ENCODE data around the gene APPL2. TPM values are rescaled to one million over a fixed set of nuclear protein-coding genes. Genes with fewer than 3 reads are reported as not detected.
"Not testable (repeated sequence)": the region's sequence is repeated elsewhere in the genome, so short reads cannot be mapped to it uniquely, and the experiment has no call there.

Gene APPL2
- total RNA-seq, 6 donors from 2014 or later: 23.8 to 72.3 (median 28.6) TPM

DNA sequence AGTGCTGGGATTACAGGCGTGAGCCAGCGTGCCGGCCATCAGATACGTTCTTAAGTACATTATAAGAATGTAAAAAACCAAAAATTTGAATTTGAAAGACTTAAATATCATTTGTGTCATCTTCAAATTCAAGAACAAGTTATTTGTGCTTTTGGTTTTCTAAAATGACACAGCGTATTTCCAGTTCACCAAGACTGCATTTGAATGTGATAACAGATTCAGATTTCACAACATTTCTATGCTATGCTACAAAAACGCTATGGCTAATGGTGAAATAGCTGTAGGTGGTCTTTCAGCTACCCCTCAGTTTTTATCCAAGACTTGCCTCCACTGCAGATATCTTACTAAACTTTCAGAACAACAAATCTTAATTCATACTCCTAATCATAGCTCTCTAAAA is 46.7 kb downstream of the APPL2 start:
- H3K36me3 ChIP-seq: peaks cover 15 to 98% (median 78%) of the 10 kb centered on the region in 4 donors
- TF ChIP-seq, protein P1, sequence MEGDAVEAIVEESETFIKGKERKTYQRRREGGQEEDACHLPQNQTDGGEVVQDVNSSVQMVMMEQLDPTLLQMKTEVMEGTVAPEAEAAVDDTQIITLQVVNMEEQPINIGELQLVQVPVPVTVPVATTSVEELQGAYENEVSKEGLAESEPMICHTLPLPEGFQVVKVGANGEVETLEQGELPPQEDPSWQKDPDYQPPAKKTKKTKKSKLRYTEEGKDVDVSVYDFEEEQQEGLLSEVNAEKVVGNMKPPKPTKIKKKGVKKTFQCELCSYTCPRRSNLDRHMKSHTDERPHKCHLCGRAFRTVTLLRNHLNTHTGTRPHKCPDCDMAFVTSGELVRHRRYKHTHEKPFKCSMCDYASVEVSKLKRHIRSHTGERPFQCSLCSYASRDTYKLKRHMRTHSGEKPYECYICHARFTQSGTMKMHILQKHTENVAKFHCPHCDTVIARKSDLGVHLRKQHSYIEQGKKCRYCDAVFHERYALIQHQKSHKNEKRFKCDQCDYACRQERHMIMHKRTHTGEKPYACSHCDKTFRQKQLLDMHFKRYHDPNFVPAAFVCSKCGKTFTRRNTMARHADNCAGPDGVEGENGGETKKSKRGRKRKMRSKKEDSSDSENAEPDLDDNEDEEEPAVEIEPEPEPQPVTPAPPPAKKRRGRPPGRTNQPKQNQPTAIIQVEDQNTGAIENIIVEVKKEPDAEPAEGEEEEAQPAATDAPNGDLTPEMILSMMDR (IDR thresholded peaks at IDR 0.05): no peak
- TF ChIP-seq POLR2AphosphoS5 (IDR thresholded peaks at IDR 0.05): no peak
- TF ChIP-seq POLR2A (IDR thresholded peaks at IDR 0.05): no peak
- TF ChIP-seq EP300 (IDR thresholded peaks at IDR 0.05): no peak
- DNase-seq (no peak), ATAC-seq (ENCODE audit: low FRiP score in 2 of 2) (no peak)
- no peaks in the 10 kb centered on the region for H3K27me3 ChIP-seq
- H3K4me3 ChIP-seq: no peak overlapping the region
- H3K4me1 ChIP-seq: no peaks in the 10 kb centered on the region
- H3K9me3 ChIP-seq: no peaks in the 10 kb centered on the region
- H3K27ac ChIP-seq: no peak overlapping the region
- WGBS, 2 donors: 77% methylated on average over 6 of the region's 6 CpGs

DNA sequence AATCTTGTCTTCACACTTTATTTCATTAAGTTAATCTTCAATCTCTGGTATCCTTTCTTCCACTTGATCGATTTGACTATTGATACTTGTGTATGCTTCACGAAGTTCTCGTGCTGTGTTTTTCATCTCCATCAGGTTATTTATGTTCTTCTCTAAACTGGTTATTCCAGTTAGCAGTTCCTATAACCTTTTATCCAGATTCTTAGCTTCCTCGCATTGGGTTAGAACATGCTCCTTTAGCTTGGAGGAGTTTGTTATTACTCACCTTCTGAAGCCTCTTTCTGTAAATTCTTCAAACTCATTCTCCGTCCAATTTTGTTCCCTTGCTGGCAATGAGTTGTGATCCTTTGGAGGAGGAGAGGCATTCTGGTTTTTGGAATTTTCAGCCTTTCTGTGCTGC is 52.0 kb downstream of the APPL2 start:
- WGBS, 2 donors: 80 to 93% methylated on average over 5 of the region's 5 CpGs
- H3K27me3 ChIP-seq; H3K27ac ChIP-seq; ATAC-seq (ENCODE audit: low FRiP score in 2 of 2); H3K9me3 ChIP-seq; H3K4me3 ChIP-seq; DNase-seq; H3K4me1 ChIP-seq: not testable (repeated sequence)
- H3K36me3 ChIP-seq: peaks cover 7 to 51% (median 40%) of the 10 kb centered on the region in 4 donors

DNA sequence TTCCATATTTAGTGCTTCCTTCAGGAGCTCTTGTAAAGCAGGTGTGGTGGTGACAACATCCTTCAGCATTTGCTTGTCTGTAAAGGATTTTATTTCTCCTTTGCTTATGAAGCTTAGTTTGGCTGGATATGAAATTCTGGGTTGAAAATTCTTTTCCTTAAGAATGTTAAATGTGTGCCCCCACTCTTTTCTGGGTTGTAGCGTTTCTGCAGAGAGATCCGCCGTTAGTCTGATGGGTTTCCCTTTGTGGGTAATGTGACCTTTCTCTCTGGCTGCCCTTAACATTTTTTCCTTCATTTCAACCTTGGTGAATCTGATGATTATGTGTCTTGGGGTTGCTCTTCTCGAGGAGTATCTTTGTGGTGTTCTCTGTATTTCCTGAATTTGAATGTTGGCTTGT is 52.6 kb downstream of the APPL2 start:
- H3K36me3 ChIP-seq: peaks cover 4 to 50% (median 35%) of the 10 kb centered on the region in 4 donors
- not testable (repeated sequence) for H3K4me1 ChIP-seq; DNase-seq; H3K4me3 ChIP-seq; H3K27me3 ChIP-seq; H3K9me3 ChIP-seq; ATAC-seq (ENCODE audit: low FRiP score in 2 of 2); H3K27ac ChIP-seq
- whole genome bisulfite sequencing, 2 donors: 93 to 98% methylated on average over 4 of the region's 4 CpGs

DNA sequence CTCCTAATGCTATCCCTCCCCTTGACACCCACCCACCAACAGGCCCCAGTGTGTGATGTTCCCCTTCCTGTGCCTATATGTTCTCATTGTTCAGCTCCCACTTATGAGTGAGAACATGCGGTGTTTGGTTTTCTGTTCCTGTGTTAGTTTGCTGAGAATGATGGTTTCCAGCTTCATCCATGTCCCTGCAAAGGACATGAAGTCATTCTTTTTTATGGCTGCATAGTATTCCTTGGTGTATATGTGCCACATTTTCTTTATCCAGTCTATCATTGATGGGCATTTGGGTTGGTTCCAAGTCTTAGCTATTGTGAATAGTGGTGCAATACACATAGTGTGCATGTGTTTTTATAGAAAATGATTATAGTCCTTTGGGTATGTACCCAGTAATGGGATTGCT is 56.9 kb downstream of the APPL2 start:
- peaks cover 5 to 38% (median 23%) of the 10 kb centered on the region in 4 donors for H3K36me3 ChIP-seq
- WGBS, 2 donors: 100% methylated on average over 1 of the region's 1 CpG

DNA sequence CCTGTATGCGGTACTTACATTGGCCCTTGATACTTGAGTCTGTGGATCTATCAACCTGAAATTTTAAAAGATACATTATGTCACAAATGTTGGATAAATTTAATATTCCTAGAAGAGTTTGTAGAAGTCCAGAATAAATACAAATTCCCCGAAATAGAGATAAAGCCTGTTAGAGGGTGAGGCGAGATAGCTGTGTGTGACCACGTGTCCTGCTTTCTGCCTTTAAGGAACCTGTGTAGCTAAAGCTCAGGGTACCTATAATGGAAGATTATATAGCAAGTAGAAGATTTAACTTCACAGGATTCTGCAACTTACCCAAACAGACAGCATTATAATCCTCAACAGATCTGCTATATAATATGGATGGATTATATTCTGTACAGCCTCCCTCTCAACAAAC is 58.8 kb downstream of the APPL2 start:
- no peak for ATAC-seq (ENCODE audit: low FRiP score in 2 of 2)

More for the DNA sequence above, 56.9 kb downstream of the APPL2 start:
- H3K27me3 ChIP-seq; H3K27ac ChIP-seq; H3K4me1 ChIP-seq; DNase-seq; ATAC-seq (ENCODE audit: low FRiP score in 2 of 2); H3K9me3 ChIP-seq; H3K4me3 ChIP-seq: not testable (repeated sequence)

DNA sequence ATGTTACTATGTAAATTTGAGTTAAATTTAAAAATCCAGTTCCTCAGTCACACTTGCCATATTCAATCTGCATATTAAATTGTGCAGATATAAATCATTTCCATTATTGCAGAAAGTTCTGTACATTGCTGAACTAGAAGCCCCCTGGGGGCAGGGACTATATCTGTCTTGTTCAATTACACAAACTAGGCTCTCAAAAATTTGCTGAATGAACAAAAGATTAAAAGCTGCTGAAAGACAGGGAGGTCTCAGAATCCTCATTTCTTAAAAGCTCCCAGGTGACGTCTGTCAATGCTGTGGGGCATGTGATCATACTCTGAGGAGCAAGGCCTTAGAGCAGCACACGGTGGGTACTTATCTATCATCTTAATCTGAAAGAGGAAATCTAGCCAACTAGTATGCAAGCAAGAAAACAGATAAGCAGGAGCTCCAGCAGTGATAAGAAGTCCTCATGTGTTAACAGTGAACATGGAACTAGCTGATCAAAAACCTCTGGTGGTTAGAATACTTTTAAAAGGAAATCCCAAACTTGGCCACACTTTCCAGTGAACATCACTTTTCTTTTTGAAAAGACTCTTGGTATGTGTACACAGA is 60.5 kb downstream of the APPL2 start:
- Histone ChIP-seq H3K36me3 (peaks cover 5 to 59% (median 23%) of the 10 kb centered on the region in 4 donors), H3K4me1 (no peaks in the 10 kb centered on the region), H3K27me3 (no peaks in the 10 kb centered on the region), H3K9me3 (no peaks in the 10 kb centered on the region), H3K4me3 (no peak overlapping the region), H3K27ac (no peak overlapping the region)
- ATAC-seq (ENCODE audit: low FRiP score in 2 of 2): no peak
- TF ChIP-seq, protein P1 (IDR thresholded peaks at IDR 0.05): no peak
- no peak for TF ChIP-seq POLR2A (IDR thresholded peaks at IDR 0.05)
- no peak for TF ChIP-seq EP300 (IDR thresholded peaks at IDR 0.05)
- TF ChIP-seq POLR2AphosphoS5 (IDR thresholded peaks at IDR 0.05): no peak
- DNase-seq: no peak
- 60 to 64% methylated on average over 2 of the region's 2 CpGs for WGBS, 2 donors

More for the DNA sequence above, 58.8 kb downstream of the APPL2 start:
- no peaks in the 10 kb centered on the region for H3K9me3 ChIP-seq
- TF ChIP-seq EP300 (IDR thresholded peaks at IDR 0.05): no peak
- DNase-seq: no peak
- H3K4me3 ChIP-seq: no peak overlapping the region
- H3K36me3 ChIP-seq: peaks cover 5 to 48% (median 23%) of the 10 kb centered on the region in 4 donors
- H3K27ac ChIP-seq: no peak overlapping the region
- H3K4me1 ChIP-seq: no peaks in the 10 kb centered on the region
- 92 to 95% methylated on average over 4 of the region's 4 CpGs for WGBS, 2 donors
- H3K27me3 ChIP-seq: no peaks in the 10 kb centered on the region

DNA sequence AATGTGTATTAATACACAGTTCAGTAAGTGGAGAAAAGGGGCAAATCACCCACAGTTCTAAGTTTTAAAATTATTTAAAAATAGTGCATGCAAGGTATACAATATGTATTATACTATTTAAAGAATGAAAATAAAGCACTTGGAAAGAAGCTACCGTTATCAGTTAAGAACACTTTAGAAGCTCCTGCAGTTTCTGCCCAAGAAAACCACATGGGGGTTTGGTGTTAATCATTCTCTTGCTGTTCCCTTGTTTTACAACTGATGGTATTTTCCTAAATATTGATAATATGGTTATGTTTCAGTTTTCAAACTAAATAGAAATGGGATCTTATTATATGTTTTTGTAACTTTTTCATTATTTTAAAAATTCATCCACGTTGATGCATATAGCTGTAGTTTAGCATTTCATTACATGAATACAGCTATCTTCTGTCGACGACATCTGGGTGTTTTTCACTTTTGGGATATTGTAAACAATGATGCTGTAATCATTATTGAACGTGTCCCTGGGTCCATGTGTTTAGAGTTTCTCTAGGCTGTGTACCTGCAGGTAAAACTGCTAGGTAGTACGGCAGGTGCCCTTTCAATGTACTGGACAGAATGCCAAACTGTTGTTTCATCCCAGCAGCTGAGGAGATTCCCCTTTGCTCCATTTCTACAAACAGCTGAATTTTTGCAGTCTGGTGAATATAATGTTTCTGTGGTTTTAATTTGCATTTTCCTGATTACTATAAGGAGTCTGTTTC is 64.1 kb downstream of the APPL2 start:
- H3K4me3 ChIP-seq: no peak overlapping the region
- no peaks in the 10 kb centered on the region for H3K27me3 ChIP-seq
- TF ChIP-seq, protein P1 (IDR thresholded peaks at IDR 0.05): no peak
- no peak for TF ChIP-seq POLR2AphosphoS5 (IDR thresholded peaks at IDR 0.05)
- no peak for TF ChIP-seq EP300 (IDR thresholded peaks at IDR 0.05)
- TF ChIP-seq POLR2A (IDR thresholded peaks at IDR 0.05): no peak
- ATAC-seq (ENCODE audit: low FRiP score in 2 of 2): no peak
- WGBS, 2 donors: 83 to 87% methylated on average over 6 of the region's 6 CpGs
- DNase-seq: no peak
- no peak overlapping the region for H3K27ac ChIP-seq
- no peaks in the 10 kb centered on the region for H3K9me3 ChIP-seq
- no peaks in the 10 kb centered on the region for H3K4me1 ChIP-seq
- peaks cover 9 to 83% (median 26%) of the 10 kb centered on the region in 4 donors for H3K36me3 ChIP-seq
